Large intestine (tissue), 3 donors: ENCODE results near the gene DAPK2. TPM values are rescaled to one million over a fixed set of nuclear protein-coding genes. Genes with fewer than 3 reads are reported as not detected.
"Not testable (repeated sequence)": the region's sequence is repeated elsewhere in the genome, so short reads cannot be mapped to it uniquely, and the experiment has no call there.

Experiments used
- DNase-seq, 2 donors: peaks; one replicate each; pipeline versions ENCODE4 v3.0.0 to v3.0.0-alpha.2; 2013
- H3K27ac ChIP-seq: one replicate; pipeline ENCODE4 v1.5.1; 2013; ENCODE audit warnings: low read length
- H3K27me3 ChIP-seq: 2 replicates; pipeline ENCODE4 v1.6.1; 2013; ENCODE audit warnings: low read length; ENCODE audit not compliant: control insufficient read depth, insufficient read depth
- H3K36me3 ChIP-seq: 2 replicates; pipeline ENCODE4 v1.6.1; 2013; ENCODE audit warnings: low read length; ENCODE audit not compliant: control insufficient read depth, insufficient read depth
- H3K4me1 ChIP-seq: one replicate; pipeline ENCODE4 v1.6.1; 2013; ENCODE audit warnings: low read length; ENCODE audit not compliant: control insufficient read depth, insufficient read depth
- H3K4me3 ChIP-seq: one replicate; pipeline ENCODE4 v1.5.1; 2013; ENCODE audit warnings: low read length
- H3K9me3 ChIP-seq: one replicate; pipeline ENCODE4 v1.6.1; 2013; ENCODE audit warnings: mild to moderate bottlenecking, low read depth, low read length, moderate library complexity; ENCODE audit not compliant: control insufficient read depth
- WGBS: methylation state at CpG from one replicate; pipeline ENCODE4 v1.1.5; 2013; ENCODE audit warnings: low lambda C conversion rate; ENCODE audit not compliant: insufficient coverage; 5-methylcytosine and 5-hydroxymethylcytosine counted together
- polyA plus RNA-seq: library from polyadenylated mRNA; unstranded; fragments of 120-200 nt; gene quantifications from one replicate; pipeline ENCODE4 v1.2.1, GENCODE V29; 2013

Gene DAPK2
- polyA plus RNA-seq, 1 donor = 7.4 TPM

DNA sequence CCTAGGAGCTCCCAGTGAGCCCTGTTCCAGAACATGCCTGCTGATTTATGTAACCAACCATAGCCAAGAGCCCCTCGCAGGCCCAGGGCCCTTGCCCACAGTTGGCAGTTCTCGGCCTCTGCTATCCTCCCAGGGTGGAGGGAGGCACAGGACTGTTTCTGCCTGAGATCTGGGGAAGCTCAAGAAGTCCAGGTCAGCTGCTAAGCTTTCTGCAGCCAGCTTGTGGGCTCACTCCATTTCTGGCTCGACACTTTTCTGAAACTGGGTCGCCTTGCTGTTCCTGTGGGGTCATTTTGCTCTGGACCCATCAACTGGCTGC is 140.1 kb downstream of the DAPK2 start:
- Histone ChIP-seq H3K4me1 (peaks cover 31% of the 10 kb centered on the region), H3K27ac (no peak overlapping the region), H3K36me3 (no peaks in the 10 kb centered on the region), H3K4me3 (no peak overlapping the region), H3K27me3 (no peaks in the 10 kb centered on the region), H3K9me3 (no peaks in the 10 kb centered on the region)
- WGBS = no CpG with 5 or more reads among the region's 4 CpGs
- no peak for DNase-seq

DNA sequence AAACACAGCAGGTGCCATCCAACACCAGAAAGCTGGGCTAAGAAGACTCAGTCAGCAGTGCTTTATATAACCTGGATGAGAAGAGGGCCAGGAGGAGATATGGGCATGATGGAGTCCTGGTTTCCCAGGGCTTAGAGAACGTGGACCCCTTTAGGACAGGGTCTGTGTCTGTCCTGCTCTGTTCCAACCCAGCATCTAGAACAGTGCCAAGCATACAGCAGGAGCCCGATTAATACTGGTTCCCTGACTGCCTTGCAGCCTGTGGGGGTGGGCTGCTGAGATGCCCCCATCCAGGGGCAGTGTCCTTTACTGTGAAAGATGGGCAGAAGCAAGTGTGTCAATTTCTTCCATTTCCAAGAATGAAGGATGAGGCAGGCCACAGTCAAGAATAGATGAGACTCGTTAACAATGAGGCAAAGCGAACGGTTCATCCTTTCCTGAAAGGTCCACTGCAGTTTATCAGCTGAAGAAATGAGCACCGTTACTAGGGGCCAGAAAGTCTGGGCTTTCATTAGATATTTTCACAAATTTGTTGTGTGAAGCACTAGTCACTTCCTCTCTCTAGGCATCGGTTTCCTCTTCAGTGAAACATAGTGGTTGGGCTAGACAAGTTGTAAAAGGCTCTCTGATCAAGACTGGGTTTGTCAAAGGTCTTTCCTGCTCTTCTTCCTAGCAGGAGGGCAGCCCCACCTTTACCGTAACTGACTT is 140.6 kb downstream of the DAPK2 start:
- Histone ChIP-seq H3K36me3 (no peaks in the 10 kb centered on the region), H3K27ac (no peak overlapping the region), H3K4me3 (no peak overlapping the region), H3K27me3 (no peaks in the 10 kb centered on the region), H3K4me1 (peaks cover 28% of the 10 kb centered on the region), H3K9me3 (no peaks in the 10 kb centered on the region)
- DNase-seq = peak in 1 of 2 donors; percentile 43
- 100% methylated on average over 1 of the region's 8 CpGs for WGBS

GRCh38 chr15:63905131-63905530 is 141.2 kb downstream of the DAPK2 start:
- no peak for DNase-seq
- no peaks in the 10 kb centered on the region for H3K27me3 ChIP-seq
- H3K9me3 ChIP-seq = no peaks in the 10 kb centered on the region
- H3K4me1 ChIP-seq = peaks cover 23% of the 10 kb centered on the region
- H3K36me3 ChIP-seq = no peaks in the 10 kb centered on the region
- H3K27ac ChIP-seq = no peak overlapping the region
- H3K4me3 ChIP-seq = no peak overlapping the region
- WGBS = no CpG with 5 or more reads among the region's 7 CpGs

- Histone ChIP-seq H3K9me3 (no peaks in the 10 kb centered on the region), H3K4me1 (peaks cover 12% of the 10 kb centered on the region), H3K27ac (no peak overlapping the region), H3K36me3 (no peaks in the 10 kb centered on the region), H3K4me3 (no peak overlapping the region), H3K27me3 (no peaks in the 10 kb centered on the region)
- no CpG with 5 or more reads among the region's 4 CpGs for WGBS
- no peak for DNase-seq
Observed at GRCh38 chr15:63904042-63904441, 142.2 kb downstream of the DAPK2 start.

- no peak for DNase-seq
- no CpG with 5 or more reads among the region's 8 CpGs for WGBS
- Histone ChIP-seq H3K4me1 (peaks cover 8% of the 10 kb centered on the region), H3K4me3 (no peak overlapping the region), H3K27ac (no peak overlapping the region), H3K27me3 (no peaks in the 10 kb centered on the region), H3K9me3 (no peaks in the 10 kb centered on the region), H3K36me3 (no peaks in the 10 kb centered on the region)
Observed at GRCh38 chr15:63902671-63903035, 143.6 kb downstream of the DAPK2 start.

- WGBS = no CpG with 5 or more reads among the region's 3 CpGs
- no peak overlapping the region for H3K4me3 ChIP-seq
- H3K27ac ChIP-seq = no peak overlapping the region
Observed at GRCh38 chr15:63901912-63902670, 144.2 kb downstream of the DAPK2 start.

GRCh38 chr15:63900306-63900705 is 146.0 kb downstream of the DAPK2 start:
- no CpG with 5 or more reads among the region's 1 CpG for WGBS
- DNase-seq = no peak
- Histone ChIP-seq H3K4me1 (no peaks in the 10 kb centered on the region), H3K36me3 (no peaks in the 10 kb centered on the region), H3K4me3 (no peak overlapping the region), H3K9me3 (no peaks in the 10 kb centered on the region), H3K27me3 (no peaks in the 10 kb centered on the region), H3K27ac (no peak overlapping the region)

More at GRCh38 chr15:63901912-63902670, 144.2 kb downstream of the DAPK2 start:
- H3K4me1 ChIP-seq = peaks cover 8% of the 10 kb centered on the region
- no peaks in the 10 kb centered on the region for H3K27me3 ChIP-seq
- H3K9me3 ChIP-seq = no peaks in the 10 kb centered on the region
- no peaks in the 10 kb centered on the region for H3K36me3 ChIP-seq
- no peak for DNase-seq

GRCh38 chr15:63899606-63900005 is 146.7 kb downstream of the DAPK2 start:
- H3K36me3 ChIP-seq, DNase-seq, H3K27me3 ChIP-seq, H3K9me3 ChIP-seq, H3K4me3 ChIP-seq, H3K4me1 ChIP-seq, H3K27ac ChIP-seq: not testable (repeated sequence)
- 100% methylated on average over 2 of the region's 7 CpGs for WGBS

DNA sequence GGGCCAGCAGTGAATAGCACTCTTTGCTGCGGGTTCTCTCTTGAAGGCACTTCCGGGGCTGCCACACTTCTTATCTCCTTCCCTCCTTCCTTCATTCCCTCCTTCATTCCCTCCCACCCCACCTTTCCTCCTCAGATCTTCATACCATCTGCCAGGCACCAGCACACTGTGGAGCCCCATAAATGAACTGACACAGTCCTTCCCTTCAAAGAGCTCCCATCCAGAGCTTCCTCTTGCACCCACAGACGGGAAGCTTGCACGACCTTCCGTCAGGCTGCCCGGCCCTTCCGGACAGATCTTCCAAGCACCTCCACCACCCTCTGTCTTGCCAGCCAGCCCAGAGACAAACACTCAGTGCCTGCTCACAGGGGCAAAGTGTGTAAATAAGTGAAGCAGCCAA is 147.1 kb downstream of the DAPK2 start:
- Histone ChIP-seq H3K27ac (no peak overlapping the region), H3K27me3 (no peaks in the 10 kb centered on the region), H3K36me3 (no peaks in the 10 kb centered on the region), H3K4me1 (no peaks in the 10 kb centered on the region), H3K9me3 (no peaks in the 10 kb centered on the region), H3K4me3 (no peak overlapping the region)
- 85% methylated on average over 4 of the region's 7 CpGs for WGBS
- DNase-seq = no peak

DNA sequence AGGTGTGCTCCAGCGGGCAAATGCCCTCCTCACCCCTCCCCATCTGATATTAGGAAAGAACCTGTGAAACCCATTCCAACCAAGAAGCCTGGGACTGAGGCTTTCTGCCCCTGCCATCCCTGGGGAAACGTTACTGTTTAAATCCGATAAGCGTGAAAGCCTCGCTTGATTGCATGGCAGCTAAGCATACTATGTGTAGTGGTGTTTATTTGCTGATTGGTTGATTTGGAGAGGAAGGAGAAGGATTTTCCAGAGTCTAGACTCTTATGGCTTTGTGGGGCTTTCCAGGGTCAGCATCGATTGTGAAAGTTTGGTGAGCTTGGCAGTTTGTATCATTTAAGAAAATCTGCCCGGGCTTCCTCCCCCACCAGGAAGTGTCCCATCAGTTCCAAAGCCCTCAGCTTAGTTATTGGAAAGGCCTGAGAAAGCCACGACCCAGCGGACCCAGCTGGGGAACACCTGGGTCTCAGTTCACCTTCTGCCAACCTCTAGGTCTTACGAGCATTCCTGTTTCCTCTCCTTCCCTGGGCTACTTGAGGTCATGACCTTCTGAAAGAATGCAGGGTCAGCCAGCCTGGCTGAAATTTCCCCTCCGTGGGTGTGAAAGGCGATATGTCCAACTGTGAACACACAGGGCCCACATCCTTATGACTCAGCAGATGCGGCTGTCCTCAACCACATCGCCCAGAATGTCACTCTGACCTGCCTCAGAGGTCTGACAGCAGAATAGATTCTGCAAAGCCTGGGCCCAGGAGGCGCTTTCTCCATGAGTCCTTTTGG is 149.8 kb downstream of the DAPK2 start:
- no peak overlapping the region for H3K4me3 ChIP-seq

More for the DNA sequence above, 149.8 kb downstream of the DAPK2 start:
- Histone ChIP-seq H3K36me3 (no peaks in the 10 kb centered on the region), H3K27me3 (no peaks in the 10 kb centered on the region), H3K9me3 (no peaks in the 10 kb centered on the region), H3K27ac (no peak overlapping the region), H3K4me1 (no peaks in the 10 kb centered on the region)
- no CpG with 5 or more reads among the region's 15 CpGs for WGBS
- DNase-seq = no peak
